Hepatocyte (in vitro differentiated cells): ENCODE measurements around the gene S100A2. TPM values are rescaled to one million over a fixed set of nuclear protein-coding genes. Genes with fewer than 3 reads are reported as not detected.
A peak's percentile ranks its signal among the peaks of the same experiment; 100 is the strongest.

ENCODE experiments used
- DNase-seq: peaks from one replicate; pipeline ENCODE4 v3.0.0-alpha.2; 2016; ENCODE audit warnings: low spot score
- H2AFZ ChIP-seq: fragments of 200-600 bp; sonication (generic); 2 replicates; pipeline ENCODE4 v1.6.0; 2016; ENCODE audit warnings: antibody characterized with exemption, mild to moderate bottlenecking
- H3K27ac ChIP-seq: fragments of 200-600 bp; sonication (generic); 2 replicates; pipeline ENCODE4 v1.5.1; 2016; ENCODE audit warnings: mild to moderate bottlenecking
- H3K27me3 ChIP-seq: fragments of 200-600 bp; sonication (generic); 2 replicates; pipeline ENCODE4 v1.6.1; 2016
- H3K36me3 ChIP-seq: fragments of 200-600 bp; sonication (generic); replicated peaks from 2 replicates; pipeline ENCODE4 v1.5.1; 2016; ENCODE audit warnings: low read depth; ENCODE audit not compliant: insufficient read depth
- H3K4me1 ChIP-seq: fragments of 200-600 bp; sonication (generic); 2 replicates; pipeline ENCODE4 v1.5.1; 2016; ENCODE audit warnings: mild to moderate bottlenecking, moderate library complexity; ENCODE audit not compliant: insufficient read depth
- H3K4me2 ChIP-seq: fragments of 200-600 bp; sonication (generic); 2 replicates; pipeline ENCODE4 v1.6.0; 2016
- H3K4me3 ChIP-seq: fragments of 200-600 bp; sonication (generic); 2 replicates; pipeline ENCODE4 v1.5.1; 2016; ENCODE audit warnings: mild to moderate bottlenecking
- H3K79me2 ChIP-seq: fragments of 200-600 bp; sonication (generic); 2 replicates; pipeline ENCODE4 v1.6.0; 2017; ENCODE audit warnings: mild to moderate bottlenecking
- H3K9me2 ChIP-seq: fragments of 200-600 bp; sonication (generic); replicated peaks from 2 replicates; pipeline ENCODE4 v1.6.0; 2017; ENCODE audit warnings: mild to moderate bottlenecking; ENCODE audit not compliant: insufficient read depth
- H3K9me3 ChIP-seq: fragments of 200-600 bp; sonication (generic); 2 replicates; pipeline ENCODE4 v1.5.1; 2016; ENCODE audit warnings: low read depth, mild to moderate bottlenecking
- H4K20me1 ChIP-seq: fragments of 200-600 bp; sonication (generic); 2 replicates; pipeline ENCODE4 v1.6.0; 2016; ENCODE audit warnings: mild to moderate bottlenecking; ENCODE audit not compliant: insufficient read depth, poor library complexity, severe bottlenecking
- EZH2 ChIP-seq: fragments of 200-600 bp; sonication (generic); IDR thresholded peaks from 2 replicates; pipeline ENCODE4 v1.6.1; 2016; ENCODE audit warnings: antibody characterized with exemption, mild to moderate bottlenecking, borderline replicate concordance
- EZH2phosphoT487 ChIP-seq: fragments of 200-600 bp; sonication (generic); IDR thresholded peaks from one replicate; pipeline ENCODE4 v1.6.1; 2018; ENCODE audit warnings: antibody characterized with exemption, mild to moderate bottlenecking, low read depth, moderate library complexity; ENCODE audit not compliant: unreplicated experiment, severe bottlenecking
- WGBS: methylation state at CpG from one replicate; pipeline ENCODE4 v1.1.6; 2016; ENCODE audit warnings: low lambda C conversion rate; ENCODE audit errors: missing lambda C conversion rate; 5-methylcytosine and 5-hydroxymethylcytosine counted together
- polyA plus RNA-seq: library from polyadenylated mRNA; unstranded; fragments of >200 nt; fragmentation: Nextera tagmentation; extraction: Ambion mirVana; gene quantifications from 2 replicates; pipeline ENCODE4 v1.2.1, GENCODE V29; 2016
- total RNA-seq: library from RNA; depleted of rRNA; stranded (reverse); fragments of >200 nt; gene quantifications from 2 replicates; pipeline ENCODE4 v1.2.3, GENCODE V29; 2014
- TF ChIP-seq, protein P1 (sequence below): fragments of 200-600 bp; sonication (generic); IDR thresholded peaks from 2 replicates; pipeline ENCODE4 v1.5.1; 2016; ENCODE audit warnings: antibody characterized with exemption, mild to moderate bottlenecking; ENCODE audit not compliant: poor library complexity

S100A2 gene
- total and polyA plus RNA-seq, 2 experiments from 2014 or later: 4.2 to 6.9 TPM

DNA sequence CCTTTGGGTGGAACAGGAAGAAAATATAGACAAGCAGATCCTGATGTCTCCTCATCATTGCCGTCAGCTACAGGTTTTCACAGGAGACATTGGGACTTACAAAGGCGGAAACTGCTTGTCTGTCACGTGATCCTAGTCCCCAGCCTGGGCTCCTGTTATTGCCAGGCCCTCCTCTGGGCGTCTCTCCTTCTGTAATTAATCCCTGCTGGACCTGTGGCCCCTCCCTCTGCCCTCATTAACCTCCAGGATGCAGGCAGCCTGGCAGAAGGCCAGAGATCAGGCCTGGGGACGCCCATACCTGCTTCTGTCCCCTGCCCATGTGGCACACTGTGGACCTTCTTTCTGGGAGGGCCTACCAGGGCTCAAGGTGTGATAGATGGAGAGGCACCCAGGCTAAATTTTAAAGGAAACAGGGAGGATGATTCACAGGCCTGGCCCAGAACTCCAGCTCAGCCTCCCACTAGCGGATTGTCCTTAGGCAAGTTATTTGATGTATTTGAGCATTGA, 27.3 kb downstream of the S100A2 start:
- WGBS: 74% methylated on average over 6 of the region's 6 CpGs
- Histone ChIP-seq H4K20me1 (no peaks in the 10 kb centered on the region), H3K4me2 (no peak overlapping the region), H3K4me3 (no peak overlapping the region), H3K4me1 (peaks cover 30% of the 10 kb centered on the region), H3K27ac (peak overlapping the region; percentile 13), H3K9me3 (no peaks in the 10 kb centered on the region), H2AFZ (no peak overlapping the region), H3K79me2 (peaks cover 18% of the 10 kb centered on the region), H3K9me2 (no peaks in the 10 kb centered on the region), H3K36me3 (no peaks in the 10 kb centered on the region), H3K27me3 (no peaks in the 10 kb centered on the region)
- TF ChIP-seq, protein P1, sequence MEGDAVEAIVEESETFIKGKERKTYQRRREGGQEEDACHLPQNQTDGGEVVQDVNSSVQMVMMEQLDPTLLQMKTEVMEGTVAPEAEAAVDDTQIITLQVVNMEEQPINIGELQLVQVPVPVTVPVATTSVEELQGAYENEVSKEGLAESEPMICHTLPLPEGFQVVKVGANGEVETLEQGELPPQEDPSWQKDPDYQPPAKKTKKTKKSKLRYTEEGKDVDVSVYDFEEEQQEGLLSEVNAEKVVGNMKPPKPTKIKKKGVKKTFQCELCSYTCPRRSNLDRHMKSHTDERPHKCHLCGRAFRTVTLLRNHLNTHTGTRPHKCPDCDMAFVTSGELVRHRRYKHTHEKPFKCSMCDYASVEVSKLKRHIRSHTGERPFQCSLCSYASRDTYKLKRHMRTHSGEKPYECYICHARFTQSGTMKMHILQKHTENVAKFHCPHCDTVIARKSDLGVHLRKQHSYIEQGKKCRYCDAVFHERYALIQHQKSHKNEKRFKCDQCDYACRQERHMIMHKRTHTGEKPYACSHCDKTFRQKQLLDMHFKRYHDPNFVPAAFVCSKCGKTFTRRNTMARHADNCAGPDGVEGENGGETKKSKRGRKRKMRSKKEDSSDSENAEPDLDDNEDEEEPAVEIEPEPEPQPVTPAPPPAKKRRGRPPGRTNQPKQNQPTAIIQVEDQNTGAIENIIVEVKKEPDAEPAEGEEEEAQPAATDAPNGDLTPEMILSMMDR: no peak
- TF ChIP-seq EZH2phosphoT487 (no peak), EZH2 (no peak)
- DNase-seq: peak; percentile 44

- no peaks in the 10 kb centered on the region for H3K27me3 ChIP-seq
- peaks cover 18% of the 10 kb centered on the region for H3K79me2 ChIP-seq
- WGBS: 100% methylated on average over 6 of the region's 6 CpGs
- peaks cover 35% of the 10 kb centered on the region for H3K4me1 ChIP-seq
- H3K27ac ChIP-seq: no peak overlapping the region
- no peak overlapping the region for H2AFZ ChIP-seq
- DNase-seq: no peak
- no peak overlapping the region for H3K4me2 ChIP-seq
- no peaks in the 10 kb centered on the region for H3K9me2 ChIP-seq
- no peak overlapping the region for H3K4me3 ChIP-seq
- no peaks in the 10 kb centered on the region for H3K9me3 ChIP-seq
- H4K20me1 ChIP-seq: no peaks in the 10 kb centered on the region
- TF ChIP-seq EZH2 (no peak), EZH2phosphoT487 (no peak)
- TF ChIP-seq, protein P1: no peak
- H3K36me3 ChIP-seq: no peaks in the 10 kb centered on the region
Measured at GRCh38 chr1:153537376-153537730, 28.3 kb downstream of the S100A2 start.

- 86% methylated on average over 9 of the region's 9 CpGs for WGBS
- peak overlapping the region; percentile 94 for H3K27ac ChIP-seq
- H2AFZ ChIP-seq: no peak overlapping the region
Measured at GRCh38 chr1:153536671-153537375, 28.8 kb downstream of the S100A2 start.

More at GRCh38 chr1:153536671-153537375, 28.8 kb downstream of the S100A2 start:
- Histone ChIP-seq H3K4me2 (peak overlapping the region; percentile 87), H4K20me1 (no peaks in the 10 kb centered on the region), H3K9me2 (no peaks in the 10 kb centered on the region), H3K4me3 (no peak overlapping the region), H3K9me3 (no peaks in the 10 kb centered on the region), H3K36me3 (no peaks in the 10 kb centered on the region), H3K4me1 (peaks cover 41% of the 10 kb centered on the region), H3K79me2 (peaks cover 18% of the 10 kb centered on the region), H3K27me3 (no peaks in the 10 kb centered on the region)
- TF ChIP-seq, protein P1: no peak
- TF ChIP-seq EZH2phosphoT487 (no peak), EZH2 (no peak)
- no peak for DNase-seq
